Measurements from ENCODE around the gene NDUFV1. TPM values are rescaled to one million over a fixed set of nuclear protein-coding genes. Genes with fewer than 3 reads are reported as not detected.

The NDUFV1 gene
- total and polyA plus RNA-seq, 9 of the 15 experiments (the other 6 are each of a cell fraction or from before 2014, with no cell fraction given) = 10.8 to 423 (median 209) TPM

DNA sequence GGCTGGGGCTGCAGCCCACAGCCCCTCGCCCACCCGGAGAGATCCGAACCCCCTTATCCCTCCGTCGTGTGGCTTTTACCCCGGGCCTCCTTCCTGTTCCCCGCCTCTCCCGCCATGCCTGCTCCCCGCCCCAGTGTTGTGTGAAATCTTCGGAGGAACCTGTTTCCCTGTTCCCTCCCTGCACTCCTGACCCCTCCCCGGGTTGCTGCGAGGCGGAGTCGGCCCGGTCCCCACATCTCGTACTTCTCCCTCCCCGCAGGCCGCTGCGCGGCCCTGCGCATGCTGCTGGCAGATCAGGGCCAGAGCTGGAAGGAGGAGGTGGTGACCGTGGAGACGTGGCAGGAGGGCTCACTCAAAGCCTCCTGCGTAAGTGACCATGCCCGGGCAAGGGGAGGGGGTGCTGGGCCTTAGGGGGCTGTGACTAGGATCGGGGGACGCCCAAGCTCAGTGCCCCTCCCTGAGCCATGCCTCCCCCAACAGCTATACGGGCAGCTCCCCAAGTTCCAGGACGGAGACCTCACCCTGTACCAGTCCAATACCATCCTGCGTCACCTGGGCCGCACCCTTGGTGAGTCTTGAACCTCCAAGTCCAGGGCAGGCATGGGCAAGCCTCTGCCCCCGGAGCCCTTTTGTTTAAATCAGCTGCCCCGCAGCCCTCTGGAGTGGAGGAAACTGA is 22.4 kb upstream of the NDUFV1 start (continued):
- TF ChIP-seq MYNN (IDR thresholded peaks at IDR 0.05) (0 out of 2 replicates have a peak, but pooled peaks have one; percentile 23), MYNN (CRISPR knock-in tag; IDR thresholded peaks at IDR 0.05) (no peak), E2F5 (CRISPR knock-in tag; IDR thresholded peaks at IDR 0.05) (no peak), FOXJ2 (tag; IDR thresholded peaks at IDR 0.05) (0 out of 2 replicates have a peak, but pooled peaks have one; percentile 18), ZFPM2 (CRISPR knock-in tag; IDR thresholded peaks at IDR 0.05) (no peak), RB1 (IDR thresholded peaks at IDR 0.05; ENCODE audit: low read depth) (peak; percentile 13; the same call in 1 of the 2 replicates), TSC22D4 (tag; IDR thresholded peaks at IDR 0.05) (no peak), ZNF239 (CRISPR knock-in tag; IDR thresholded peaks at IDR 0.05) (no peak), GATAD2A (IDR thresholded peaks at IDR 0.05) (0 out of 2 replicates have a peak, but pooled peaks have one; percentile 12), ZNF609 (CRISPR knock-in tag; IDR thresholded peaks at IDR 0.05; ENCODE audit: borderline replicate concordance) (no peak), ESRRB (CRISPR knock-in tag; IDR thresholded peaks at IDR 0.05; ENCODE audit: borderline replicate concordance) (no peak), ZBTB1 (CRISPR knock-in tag; IDR thresholded peaks at IDR 0.05; ENCODE audit: borderline replicate concordance, low read depth) (0 out of 2 replicates have a peak, but pooled peaks have one; percentile 35), TBP (optimal IDR thresholded peaks at IDR 0.05; ENCODE audit: low read depth, low read length) (peak; percentile 21), ZNF212 (CRISPR knock-in tag; IDR thresholded peaks at IDR 0.05) (no peak), CHCHD3 (CRISPR knock-in tag; IDR thresholded peaks at IDR 0.05) (no peak), TOE1 (IDR thresholded peaks at IDR 0.05; ENCODE audit: borderline replicate concordance) (0 out of 2 replicates have a peak, but pooled peaks have one; percentile 10), TOE1 (CRISPR knock-in tag; IDR thresholded peaks at IDR 0.05; ENCODE audit: borderline replicate concordance, low read depth) (no peak), MNT (conservative IDR thresholded peaks at IDR 0.05) (no peak; a peak in 1 of 4 replicates)
- TF ChIP-seq, protein P1, sequence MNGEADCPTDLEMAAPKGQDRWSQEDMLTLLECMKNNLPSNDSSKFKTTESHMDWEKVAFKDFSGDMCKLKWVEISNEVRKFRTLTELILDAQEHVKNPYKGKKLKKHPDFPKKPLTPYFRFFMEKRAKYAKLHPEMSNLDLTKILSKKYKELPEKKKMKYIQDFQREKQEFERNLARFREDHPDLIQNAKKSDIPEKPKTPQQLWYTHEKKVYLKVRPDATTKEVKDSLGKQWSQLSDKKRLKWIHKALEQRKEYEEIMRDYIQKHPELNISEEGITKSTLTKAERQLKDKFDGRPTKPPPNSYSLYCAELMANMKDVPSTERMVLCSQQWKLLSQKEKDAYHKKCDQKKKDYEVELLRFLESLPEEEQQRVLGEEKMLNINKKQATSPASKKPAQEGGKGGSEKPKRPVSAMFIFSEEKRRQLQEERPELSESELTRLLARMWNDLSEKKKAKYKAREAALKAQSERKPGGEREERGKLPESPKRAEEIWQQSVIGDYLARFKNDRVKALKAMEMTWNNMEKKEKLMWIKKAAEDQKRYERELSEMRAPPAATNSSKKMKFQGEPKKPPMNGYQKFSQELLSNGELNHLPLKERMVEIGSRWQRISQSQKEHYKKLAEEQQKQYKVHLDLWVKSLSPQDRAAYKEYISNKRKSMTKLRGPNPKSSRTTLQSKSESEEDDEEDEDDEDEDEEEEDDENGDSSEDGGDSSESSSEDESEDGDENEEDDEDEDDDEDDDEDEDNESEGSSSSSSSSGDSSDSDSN (IDR thresholded peaks at IDR 0.05; ENCODE audit: borderline replicate concordance in 1 of 2, low read depth in 2 of 2, low read length in 2 of 2) = peak in 1 of 2 experiments; percentile 73; a peak in 2 of 4 replicates
